OCI-M2 (cell line): ENCODE data around the gene FHIT.

Experiments
- DNase-seq: peaks from one replicate; lab custom pipeline; 2025; ENCODE audit not compliant: unreplicated experiment; lab: John Stamatoyannopoulos, UW

Gene FHIT

DNA sequence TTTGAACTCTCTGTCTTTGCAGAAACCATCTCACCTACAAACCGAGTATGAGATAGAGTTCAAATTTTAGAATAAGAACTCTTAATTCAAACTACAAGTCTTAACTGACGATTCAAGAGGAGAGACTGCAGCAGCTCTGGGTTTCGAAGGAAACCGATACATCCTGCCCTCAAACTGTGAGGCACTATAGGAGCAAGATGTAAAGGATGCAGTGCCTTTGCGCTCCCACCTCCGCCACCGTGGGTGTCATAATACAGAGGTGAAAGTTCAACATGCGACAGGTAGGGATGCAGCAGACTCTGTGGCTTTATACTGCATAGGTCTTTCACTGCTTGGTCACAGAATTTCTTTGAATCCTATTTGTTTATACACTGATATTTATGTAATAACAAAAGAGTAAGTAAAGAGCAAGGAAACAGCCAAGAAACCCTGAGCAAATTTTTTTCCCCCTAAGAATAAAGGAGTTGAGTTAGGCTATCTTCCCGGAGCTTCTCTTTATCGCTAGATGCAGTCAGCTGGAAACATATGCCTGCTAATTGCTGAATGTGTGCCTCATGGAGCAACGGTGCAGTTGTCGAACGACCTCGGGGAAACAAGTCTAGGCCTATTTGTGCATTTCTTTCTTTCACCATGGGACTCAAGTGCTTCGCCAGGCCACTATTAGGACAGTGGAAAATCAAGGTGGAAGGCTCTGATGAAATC lies 1103.9 kb downstream of the FHIT start:
- no peak for DNase-seq

DNA sequence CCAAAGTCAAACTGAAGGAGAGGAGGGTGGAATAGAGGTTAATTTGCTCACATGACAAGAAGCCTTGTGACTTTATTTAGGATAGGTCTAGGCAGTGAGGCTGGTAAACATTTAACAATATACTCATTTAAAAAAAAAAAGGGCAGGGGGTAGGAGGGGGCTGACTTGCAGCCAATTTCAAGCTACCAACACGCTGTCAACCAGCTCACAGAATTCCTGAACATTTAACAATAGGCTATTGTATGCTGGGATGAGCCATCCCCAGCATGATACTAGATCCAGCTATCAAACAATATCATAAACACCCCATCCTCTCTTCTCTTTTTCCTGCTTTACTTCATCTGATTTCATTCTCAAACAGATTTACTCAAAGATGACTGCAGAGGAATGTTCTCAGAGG lies 1105.1 kb downstream of the FHIT start:
- DNase-seq: no peak

DNA sequence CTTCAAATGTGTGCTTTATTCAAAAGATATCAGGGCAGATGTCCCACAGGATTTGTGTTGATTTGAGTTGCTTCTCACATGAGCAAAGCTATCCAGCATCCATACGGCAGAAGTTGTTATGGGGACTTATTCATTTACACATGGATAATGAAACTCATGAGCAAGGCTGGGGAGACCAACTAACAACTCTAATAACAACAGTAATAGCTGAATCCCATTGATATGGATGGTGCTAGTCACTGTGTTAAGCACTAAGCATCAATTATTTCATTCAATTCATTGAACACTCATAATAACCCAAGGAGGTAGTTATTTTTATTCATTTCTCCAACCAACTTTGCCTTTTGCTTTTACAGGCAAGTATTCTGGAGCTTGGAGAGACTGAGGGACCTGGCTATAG lies 1107.2 kb downstream of the FHIT start:
- DNase-seq: no peak

DNA sequence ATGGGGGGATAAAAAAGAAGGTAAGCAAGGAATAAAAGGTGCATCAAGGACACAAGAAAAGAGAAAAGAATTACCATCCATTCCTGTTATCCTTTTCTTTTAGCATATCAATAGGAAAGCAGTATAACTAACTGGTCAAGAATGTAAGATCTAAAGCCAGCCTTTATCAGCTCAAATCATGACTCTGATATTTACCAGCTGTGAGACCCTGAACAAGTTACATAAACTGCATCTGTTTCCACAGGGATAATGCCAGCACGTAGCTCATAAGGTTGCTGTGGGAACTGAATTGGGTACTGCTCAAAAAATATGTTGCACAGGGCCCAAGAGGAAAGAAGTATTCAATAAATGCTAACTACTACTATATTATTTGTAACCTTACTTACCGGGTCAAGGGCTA lies 1109.2 kb downstream of the FHIT start:
- no peak for DNase-seq

DNA sequence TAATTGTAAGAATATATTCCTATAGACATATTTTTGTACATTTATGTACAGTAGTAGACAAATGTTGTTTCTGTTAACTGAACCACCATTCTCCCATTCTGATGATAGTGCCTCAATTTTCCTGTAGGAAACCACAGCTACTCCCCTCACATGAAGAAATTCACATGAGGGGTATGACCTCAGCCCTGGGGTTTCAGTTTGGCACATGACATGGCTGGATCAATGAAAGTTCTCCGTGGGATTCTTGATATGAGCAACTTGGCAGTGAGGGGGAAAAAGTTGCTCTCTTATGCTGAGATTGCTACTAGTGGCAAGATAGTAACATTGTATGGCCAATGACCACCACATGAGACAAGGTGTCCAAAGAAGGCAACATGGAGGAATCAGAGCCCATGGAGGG lies 1111.1 kb downstream of the FHIT start:
- no peak for DNase-seq

DNA sequence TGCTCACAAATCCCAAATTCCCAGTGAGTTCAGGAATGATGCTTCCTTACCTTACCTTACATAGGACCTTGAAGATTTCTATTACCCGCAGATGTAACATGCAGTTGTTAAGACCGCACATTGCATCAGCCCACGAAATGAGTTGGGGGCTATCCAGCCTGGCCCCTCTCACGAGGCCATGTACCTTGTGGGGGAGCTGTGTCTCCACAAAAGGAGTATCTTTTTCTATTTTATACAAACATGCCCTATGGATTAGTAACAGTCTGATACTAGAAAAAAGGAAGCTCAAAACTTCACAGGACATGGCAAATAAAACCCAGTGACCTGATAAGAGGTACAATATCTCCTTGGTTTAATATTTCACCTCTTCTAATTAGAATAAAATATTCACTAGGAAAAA lies 1114.7 kb downstream of the FHIT start:
- DNase-seq: no peak

DNA sequence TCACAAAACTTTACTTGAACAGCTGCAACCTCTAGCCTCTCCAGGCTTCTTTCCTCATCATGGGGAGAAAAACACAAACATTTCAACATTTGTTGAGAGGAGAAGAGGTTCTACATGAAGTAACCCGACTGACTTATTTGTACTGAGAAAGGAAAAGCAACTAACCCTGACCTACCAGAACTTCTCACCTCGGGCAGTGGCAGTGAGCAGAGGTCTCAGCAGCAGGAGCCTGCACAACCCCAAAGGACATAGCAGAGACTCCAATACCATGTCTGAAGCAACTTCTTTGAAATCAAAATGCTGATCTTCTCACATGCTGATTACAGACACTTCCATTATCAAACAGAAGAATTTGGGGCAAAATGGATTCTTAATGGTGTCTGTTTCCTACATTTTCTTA lies 1115.8 kb downstream of the FHIT start:
- no peak for DNase-seq

DNA sequence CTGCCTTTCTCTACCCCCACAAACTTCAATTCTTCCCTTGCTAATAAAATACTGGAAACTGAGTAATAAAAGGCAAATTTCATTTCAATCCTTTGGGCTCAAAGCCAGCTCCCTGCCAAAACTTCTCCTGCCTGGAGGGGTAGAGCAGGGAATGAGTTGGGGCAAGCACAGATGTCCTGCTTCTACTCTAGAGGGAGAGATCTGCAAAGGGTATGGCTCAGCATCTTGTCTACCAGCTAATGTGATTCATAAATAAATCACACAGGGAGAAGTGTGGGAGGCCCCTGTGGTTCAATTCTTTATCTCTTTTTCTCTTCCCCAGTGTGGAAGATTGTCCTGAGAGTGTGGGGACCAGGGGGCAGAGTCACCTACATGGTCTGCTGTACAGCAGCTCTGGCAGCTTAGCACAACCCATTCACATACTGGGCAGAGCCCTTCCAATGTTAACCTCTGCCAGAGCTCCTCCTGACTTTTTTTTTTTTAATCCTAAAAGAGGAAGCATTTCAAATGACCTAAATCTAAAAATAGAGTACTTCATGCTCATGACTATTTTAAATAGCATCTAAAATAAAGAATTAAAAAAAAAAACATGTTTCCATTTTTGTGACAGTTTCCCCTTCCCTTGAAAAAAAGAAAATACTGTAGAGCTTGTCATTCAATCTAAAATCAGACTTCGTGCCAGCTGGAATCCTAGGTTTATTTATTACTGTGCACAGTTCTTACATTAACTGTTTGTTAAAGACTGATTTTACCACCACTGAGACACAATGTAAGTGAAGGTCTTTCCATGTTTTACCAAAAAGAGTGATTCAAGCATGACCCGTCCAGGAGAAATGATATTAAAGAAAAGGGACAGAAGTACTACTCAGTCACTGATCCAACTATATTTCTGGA lies 1117.7 kb downstream of the FHIT start:
- DNase-seq: no peak

DNA sequence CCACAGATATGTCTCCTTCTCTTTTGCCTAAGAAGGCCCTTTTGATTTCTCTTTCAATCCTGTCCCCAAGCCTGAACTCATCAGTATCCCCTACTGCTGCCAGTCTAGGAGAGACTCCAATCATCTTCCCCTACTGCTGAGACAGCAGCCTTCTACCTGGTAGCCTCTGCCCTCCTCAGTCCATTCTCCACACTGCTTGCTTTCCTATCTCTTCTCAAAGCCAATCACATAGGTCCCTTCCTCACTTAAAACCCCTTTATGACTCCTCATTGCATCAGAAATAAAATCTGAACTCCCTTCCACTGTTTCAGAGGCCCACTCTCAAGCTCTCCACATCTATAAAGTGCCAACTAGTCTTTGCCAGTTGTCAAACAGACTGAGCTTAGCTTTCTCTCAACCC lies 1119.6 kb downstream of the FHIT start:
- no peak for DNase-seq

DNA sequence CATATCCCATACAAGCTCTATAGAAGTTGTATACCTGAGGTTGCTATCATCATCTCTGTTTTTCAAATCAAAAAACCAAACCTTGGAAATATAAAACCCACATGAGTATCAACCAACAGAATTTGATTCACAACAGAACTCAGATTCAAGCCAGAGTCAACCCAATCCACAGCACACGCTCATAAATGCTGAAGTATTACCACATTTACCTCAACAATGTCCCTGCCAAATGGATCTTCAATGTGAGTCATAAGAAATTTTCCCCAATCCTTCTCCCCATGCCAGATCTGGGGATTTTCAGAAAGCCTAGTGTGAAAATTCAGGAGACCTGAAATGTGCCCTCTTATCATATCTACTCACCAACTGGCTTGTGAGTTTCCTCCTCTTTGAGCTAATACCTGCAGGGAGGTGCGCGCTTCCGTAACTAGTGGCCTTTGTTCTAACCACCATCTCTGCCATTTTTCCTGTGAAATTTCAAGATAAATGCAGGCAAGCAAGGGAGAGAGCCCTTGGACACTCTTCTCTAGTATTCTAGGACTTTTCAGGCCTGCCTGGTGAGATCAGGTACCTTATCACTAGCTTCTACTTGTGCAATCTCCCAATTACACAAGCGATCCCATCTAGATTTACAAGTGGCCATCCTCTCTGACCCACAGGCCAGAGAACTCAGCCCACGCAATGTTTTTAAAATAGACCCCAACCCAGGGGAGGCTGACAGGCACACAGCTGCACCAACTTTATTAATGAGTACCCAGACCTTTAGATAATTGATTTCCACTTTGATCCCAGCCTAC lies 1124.5 kb downstream of the FHIT start:
- no peak for DNase-seq

DNA sequence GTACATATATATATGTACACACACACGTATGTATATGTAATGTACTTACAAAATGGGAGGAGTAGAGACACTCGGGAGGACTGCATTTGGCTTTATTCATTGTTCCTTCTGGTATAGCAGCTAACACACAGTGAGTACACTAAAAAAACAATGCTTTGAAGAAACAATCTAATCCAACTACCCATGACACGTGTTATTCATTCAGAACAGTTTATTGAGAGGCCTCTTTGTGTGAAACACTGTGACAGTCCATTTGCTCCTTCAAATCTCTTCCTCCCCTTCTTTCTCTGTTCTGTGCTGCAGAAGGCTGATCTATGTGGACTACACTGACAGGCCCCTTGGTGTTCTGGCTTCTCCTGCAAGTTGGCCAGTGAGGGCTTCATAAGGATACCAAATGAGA lies 1125.6 kb downstream of the FHIT start:
- no peak for DNase-seq

DNA sequence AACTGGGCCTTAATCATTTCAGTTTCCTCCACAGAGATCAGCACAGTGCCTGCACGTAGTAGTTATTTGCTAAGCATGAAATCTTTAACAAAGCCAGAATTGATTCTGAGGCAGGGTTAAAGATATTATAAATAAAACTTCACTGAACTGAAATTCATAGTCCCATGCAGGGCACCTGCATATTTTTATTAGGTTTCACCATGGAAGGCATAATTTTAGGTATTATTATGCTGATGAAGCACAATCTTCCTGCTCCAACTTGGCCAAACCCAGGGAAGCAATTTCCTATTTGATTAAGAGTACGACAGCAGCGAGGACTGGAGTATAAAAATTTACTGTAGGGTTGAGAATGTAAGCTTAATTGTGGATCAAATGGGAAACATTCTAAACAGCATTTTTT lies 1131.0 kb downstream of the FHIT start:
- no peak for DNase-seq

DNA sequence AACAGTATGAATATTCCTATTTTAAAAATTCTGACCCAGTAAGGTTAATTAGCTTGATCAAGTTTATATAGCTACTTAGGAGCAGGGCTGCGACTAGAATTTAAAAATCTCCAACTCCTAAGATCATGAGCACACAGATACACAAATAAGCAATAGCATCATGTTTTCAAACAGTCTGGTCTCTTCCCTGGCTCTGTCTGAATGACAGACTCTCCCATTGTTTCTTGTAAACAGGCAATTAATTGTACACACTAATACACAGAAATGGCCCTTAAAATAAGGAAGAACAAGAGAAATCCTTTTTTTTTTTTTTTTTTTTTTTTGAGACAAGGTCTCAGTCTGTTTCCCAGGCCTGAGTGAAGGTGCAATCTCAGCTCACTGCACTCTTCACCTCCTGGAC lies 1137.1 kb downstream of the FHIT start:
- no peak for DNase-seq

DNA sequence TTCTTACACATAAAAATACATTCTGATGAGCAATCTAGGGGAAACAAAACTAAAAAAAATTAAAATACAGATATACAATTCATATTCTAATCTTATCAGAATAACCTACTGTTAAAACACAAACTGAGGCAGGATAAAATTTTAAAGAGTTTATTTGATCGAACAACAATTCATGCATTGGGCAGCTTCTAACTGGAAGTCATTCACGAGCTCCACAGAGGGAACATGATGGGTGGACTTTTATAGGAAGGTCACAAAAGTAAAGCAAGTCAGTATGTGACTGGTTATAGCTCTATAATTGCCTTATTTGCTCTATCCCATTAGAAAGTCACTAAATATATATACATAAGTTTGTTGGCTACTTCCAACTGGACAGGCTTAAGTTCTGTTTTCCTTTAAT lies 1144.0 kb downstream of the FHIT start:
- DNase-seq: no peak

DNA sequence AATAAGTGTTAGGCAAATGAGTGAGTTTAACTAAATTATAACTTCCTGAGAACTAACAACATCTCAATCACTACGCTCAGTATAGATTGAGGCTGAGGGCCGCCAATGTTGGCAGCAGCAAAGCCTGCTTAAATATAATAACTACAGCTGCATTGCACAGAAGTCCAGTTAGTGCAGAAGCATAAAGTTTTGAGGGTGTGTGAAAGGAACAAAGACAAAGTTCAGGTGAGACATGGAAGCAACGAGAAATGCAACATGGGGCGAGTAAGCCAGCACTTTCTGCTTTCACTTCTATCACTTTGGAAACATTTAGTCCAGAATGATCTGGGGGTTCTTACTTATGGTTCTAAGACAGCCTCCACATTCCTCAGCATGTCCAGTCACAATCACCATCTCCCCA lies 1149.1 kb downstream of the FHIT start:
- no peak for DNase-seq

DNA sequence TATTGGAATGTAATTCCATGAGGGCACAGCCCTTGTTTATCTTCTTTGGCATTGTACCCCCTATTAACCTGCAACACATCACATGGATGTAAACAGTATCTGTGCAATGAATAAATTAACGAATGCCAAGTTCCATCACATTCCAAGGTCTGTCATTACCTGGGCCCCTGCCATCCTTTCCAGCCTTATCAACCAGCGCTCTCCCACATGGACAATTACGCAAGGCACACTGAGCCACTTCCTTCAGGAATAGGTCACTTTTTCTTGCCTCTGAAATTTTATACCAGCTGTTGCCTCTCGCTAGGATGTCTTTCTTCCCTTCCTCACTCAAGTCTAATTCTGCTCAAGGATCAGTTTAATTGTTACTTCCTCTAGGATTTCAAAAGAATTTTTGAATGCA lies 1149.6 kb downstream of the FHIT start:
- DNase-seq: no peak

DNA sequence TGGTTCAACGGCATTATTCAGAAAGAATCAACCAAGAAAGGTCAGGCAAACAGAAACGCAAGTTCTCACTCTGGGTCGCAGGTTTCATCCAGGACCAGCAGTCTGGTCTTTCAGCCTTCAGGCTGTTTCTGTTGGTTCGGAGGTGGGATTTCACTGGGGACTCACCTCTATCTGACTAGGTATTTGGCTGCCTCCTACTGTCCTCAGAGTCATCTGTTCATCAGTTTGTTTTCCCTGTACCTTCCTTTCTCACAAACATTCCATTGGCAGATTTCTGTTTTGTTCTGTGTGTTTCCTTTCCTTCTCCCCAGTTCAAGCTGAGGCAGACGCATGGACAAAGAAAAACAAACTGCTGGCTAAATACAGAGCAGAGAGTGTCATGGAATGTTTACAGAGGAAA lies 1154.8 kb downstream of the FHIT start:
- no peak for DNase-seq

DNA sequence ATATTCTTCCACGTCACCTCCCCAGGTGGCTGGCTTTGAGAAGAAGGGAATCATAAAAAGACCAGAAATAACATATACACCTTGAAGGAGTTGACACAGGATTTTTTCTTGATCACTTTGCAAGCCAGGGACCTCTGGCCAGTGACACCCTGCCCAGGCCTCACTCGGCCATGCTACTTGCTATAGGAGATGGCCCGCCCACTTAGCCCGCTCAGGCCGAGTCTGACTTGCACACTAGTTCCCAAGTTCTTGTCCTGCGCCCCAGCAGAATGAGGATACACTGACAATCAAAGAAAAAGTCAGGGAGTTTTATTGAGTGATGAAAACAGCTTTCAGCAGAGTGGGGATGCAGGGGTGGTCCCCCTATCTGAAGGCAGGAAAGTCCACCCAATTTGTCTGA lies 1155.3 kb downstream of the FHIT start:
- no peak for DNase-seq

DNA sequence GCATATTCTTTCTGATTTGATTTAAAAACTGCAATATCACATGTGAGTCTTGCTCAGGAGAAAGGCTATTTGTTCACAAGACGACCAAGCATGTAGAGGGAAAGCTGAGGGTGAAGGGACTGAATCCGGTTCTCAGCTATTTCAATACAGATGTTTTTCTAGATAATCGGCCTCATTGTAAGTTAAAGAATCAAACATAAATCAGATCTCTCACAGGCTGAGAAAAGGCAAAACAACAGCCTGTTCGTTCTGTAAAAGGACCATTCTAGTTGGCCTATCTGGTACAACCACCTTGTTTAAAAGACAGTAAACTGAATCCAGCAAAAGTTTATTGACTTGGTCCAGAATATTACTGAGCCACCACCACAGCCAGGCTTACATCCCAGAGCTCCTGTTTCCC lies 1155.7 kb downstream of the FHIT start:
- DNase-seq: no peak

DNA sequence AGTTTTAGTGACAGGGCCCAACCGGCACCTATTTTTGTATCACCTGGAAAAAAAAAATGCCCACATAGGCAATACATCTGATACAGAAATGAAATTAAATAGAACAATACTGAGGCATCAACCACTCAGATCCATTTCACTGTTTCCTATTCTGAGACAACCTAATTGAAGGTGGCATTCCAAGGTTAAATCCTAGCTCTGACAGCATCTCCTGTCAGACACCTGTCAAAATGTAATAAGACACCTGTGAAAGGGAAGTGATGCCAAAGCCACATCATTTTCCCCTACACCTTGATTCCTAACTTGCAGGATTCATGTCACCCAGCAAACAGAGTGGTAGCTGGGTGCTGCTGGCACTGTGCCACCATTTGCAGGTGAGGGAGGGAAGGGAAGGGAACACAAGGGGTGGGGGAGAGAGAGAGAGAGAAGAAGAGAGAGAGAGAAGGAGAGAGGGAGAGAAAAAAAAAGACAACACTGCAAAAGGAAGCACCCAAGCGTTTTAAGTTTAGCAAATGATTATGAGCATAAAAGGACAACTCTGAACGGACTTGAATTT lies 1156.8 kb downstream of the FHIT start:
- no peak for DNase-seq

DNA sequence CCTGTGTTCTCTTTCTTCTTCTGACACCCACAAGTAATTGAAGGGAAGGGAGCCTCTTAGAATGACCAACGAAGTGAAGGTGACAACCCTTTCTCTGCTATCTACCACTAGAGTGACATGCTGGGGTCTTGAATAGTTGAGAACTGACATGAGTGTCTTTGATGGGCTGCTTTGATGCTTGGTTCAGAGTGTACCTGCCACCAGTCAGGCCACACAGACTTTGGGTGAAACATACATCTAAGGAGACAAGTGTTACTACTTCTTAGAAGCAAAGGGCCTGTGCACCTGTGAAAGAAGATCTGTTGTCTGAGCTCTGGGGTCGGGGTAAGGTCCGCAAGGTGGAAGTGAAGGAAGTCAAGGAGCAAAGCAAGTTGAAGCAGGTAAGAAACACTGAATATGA lies 1160.7 kb downstream of the FHIT start:
- DNase-seq: no peak

DNA sequence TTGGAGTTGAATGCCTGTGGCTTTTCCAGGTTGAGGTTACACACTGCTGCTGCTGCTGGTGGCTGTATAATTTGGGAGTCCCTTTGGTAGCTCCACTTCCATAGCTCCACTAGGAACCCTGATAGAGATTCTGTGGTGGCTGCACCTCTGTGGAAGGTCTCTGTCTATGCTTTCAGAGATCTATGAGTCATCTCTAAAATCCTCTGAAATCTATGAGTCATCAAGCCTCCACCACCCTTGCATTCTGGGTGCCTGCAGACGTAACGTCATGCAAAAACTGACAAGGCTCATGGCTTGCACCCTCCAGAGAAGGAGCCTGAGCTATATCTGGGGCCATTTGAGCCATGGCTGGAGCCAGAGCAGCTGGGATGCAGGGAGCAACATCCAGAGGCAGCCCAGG lies 1164.4 kb downstream of the FHIT start:
- DNase-seq: no peak
